Fibroblast of upper back skin (primary cell): Measurements from ENCODE around the gene RLF.
A peak's percentile ranks its signal among the peaks of the same experiment; 100 is the strongest.

Experiments
- DNase-seq: peaks from one replicate; pipeline ENCODE4 v3.0.0-alpha.2; 2013

RLF gene, protein sequence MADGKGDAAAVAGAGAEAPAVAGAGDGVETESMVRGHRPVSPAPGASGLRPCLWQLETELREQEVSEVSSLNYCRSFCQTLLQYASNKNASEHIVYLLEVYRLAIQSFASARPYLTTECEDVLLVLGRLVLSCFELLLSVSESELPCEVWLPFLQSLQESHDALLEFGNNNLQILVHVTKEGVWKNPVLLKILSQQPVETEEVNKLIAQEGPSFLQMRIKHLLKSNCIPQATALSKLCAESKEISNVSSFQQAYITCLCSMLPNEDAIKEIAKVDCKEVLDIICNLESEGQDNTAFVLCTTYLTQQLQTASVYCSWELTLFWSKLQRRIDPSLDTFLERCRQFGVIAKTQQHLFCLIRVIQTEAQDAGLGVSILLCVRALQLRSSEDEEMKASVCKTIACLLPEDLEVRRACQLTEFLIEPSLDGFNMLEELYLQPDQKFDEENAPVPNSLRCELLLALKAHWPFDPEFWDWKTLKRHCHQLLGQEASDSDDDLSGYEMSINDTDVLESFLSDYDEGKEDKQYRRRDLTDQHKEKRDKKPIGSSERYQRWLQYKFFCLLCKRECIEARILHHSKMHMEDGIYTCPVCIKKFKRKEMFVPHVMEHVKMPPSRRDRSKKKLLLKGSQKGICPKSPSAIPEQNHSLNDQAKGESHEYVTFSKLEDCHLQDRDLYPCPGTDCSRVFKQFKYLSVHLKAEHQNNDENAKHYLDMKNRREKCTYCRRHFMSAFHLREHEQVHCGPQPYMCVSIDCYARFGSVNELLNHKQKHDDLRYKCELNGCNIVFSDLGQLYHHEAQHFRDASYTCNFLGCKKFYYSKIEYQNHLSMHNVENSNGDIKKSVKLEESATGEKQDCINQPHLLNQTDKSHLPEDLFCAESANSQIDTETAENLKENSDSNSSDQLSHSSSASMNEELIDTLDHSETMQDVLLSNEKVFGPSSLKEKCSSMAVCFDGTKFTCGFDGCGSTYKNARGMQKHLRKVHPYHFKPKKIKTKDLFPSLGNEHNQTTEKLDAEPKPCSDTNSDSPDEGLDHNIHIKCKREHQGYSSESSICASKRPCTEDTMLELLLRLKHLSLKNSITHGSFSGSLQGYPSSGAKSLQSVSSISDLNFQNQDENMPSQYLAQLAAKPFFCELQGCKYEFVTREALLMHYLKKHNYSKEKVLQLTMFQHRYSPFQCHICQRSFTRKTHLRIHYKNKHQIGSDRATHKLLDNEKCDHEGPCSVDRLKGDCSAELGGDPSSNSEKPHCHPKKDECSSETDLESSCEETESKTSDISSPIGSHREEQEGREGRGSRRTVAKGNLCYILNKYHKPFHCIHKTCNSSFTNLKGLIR (N-terminal part only)

GRCh38 chr1:40161125-40161887, at the start of gene RLF:
TSS of gene RLF (plus strand) at chr1:40161387. CDS start at chr1:40161400, 13 bp downstream.
- peak; percentile 94 for DNase-seq

DNA sequence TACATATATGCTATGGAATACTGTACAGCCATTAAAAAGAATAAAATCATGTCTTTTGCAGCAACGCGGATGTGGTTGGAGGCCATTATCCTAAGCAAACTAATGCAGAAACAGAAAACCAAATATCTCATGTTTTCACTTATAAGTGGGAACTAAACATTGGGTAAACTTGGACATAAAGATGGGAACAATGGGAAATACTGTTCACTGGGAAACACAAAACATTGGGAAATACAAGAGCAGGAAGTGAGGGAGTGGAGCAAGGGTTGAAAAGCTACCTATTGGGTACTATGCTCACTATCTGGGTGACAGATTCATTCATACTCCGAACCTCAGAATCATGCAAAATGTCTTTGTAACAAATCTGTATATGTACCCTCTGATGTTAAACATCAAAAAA, 46.8 kb upstream of the RLF start:
- no peak for DNase-seq

DNA sequence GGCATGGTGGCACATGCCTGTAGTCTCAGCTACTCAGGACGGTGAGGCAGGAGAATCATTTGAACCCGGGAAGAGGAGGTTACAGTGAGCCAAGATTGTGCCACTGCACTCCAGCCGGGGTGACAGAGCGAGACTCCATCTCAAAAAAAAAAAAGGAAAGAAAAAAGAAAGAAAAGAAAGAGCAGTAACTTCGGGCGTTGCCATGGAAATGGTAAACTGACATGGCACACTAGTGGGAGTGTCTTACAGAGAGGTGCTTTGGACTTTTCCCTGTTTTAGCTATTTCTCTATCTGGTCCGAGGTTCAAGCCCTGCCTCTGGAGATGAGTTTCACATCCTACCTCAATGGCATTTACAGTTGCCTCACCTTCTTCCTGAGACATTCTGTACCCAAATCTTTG, 41.1 kb upstream of the RLF start:
- DNase-seq, result no peak

GRCh38 chr1:40122855-40123254, 38.3 kb upstream of the RLF start:
- no peak for DNase-seq

DNA sequence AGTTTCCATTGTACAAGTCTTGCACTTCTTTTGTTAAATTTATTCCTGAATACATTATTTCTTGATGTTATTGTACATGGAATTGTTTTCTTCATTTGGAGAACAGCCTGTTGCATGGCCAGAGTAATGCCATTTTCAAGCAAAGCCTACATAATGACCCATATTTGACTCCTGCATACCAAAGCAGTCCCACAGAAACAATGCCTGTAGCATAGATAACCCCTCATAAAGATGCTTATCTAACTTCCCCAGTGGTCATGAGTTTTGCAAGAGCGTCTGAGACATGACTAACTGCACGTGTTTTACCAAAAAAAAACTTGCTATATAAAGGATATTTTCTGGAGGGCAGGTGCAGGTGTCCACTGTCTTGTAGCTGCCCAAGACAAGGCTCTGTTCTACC, 30.3 kb upstream of the RLF start:
- no peak for DNase-seq

DNA sequence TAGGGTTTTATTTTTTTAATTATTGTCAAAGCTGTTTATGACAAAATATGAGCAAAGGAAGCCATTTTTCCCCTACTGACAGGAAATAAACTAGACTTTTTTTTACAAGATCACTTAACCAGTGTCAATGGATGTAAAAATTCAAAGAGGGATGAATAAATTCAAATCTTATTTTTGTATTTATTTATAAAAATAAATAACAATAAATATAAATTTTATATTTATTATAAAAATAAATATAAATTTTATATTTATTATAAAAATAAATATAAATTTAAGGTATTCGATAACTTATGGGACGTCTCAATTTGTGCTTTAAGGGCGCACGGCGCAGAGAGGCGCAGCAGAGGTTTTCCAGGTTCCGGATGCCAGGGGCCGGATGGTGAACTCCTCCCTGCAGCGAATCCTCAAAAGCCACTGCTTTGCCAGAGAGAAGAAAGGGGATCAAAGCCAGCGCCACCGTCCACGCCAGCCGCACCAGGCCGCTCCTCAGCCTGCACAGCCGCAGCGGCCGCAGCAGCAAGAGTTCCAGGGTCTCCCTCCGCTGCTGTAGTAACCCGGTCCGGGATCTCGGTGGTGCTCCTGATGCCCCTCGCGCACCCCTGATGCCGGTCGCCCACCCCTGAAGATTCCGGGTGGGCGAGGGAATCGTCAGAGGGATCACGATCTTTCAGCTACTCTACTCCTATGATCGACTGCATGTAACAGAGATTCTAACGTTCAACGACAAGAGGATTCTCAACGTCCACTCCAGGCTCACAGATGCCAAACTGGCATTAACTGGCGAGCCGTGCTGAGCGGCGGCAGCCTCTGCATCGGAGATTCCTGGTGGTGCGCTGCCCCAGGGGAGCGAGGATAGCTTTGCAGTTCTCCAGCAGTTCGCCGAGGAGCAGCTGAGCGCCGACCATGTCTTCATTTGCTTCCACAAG, 28.5 kb upstream of the RLF start:
- peak; percentile 20 for DNase-seq

GRCh38 chr1:40133312-40133665, 27.9 kb upstream of the RLF start:
- no peak for DNase-seq

DNA sequence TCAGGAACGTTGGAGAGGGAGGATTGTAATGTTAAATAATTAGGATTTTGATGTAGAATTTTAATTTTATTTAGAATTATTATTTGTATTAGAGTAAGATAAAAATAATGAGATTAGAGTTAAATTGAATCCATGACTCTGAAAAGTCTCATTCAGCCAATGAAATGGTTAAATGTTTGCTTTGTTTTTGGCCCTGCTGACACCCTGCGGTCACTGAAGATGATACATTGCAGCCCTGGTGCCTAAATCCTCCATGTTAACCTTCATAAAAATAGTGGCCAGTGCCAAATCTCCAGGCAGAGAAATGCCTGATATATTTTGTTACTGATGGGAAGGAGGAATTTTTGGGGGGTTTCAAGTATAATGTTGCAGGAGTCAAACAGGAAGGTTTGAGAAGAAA, 27.3 kb upstream of the RLF start:
- DNase-seq, result no peak

GRCh38 chr1:40140211-40140973, 20.8 kb upstream of the RLF start:
- DNase-seq, result peak; percentile 31

GRCh38 chr1:40141878-40142535, 19.2 kb upstream of the RLF start:
- DNase-seq, result no peak

DNA sequence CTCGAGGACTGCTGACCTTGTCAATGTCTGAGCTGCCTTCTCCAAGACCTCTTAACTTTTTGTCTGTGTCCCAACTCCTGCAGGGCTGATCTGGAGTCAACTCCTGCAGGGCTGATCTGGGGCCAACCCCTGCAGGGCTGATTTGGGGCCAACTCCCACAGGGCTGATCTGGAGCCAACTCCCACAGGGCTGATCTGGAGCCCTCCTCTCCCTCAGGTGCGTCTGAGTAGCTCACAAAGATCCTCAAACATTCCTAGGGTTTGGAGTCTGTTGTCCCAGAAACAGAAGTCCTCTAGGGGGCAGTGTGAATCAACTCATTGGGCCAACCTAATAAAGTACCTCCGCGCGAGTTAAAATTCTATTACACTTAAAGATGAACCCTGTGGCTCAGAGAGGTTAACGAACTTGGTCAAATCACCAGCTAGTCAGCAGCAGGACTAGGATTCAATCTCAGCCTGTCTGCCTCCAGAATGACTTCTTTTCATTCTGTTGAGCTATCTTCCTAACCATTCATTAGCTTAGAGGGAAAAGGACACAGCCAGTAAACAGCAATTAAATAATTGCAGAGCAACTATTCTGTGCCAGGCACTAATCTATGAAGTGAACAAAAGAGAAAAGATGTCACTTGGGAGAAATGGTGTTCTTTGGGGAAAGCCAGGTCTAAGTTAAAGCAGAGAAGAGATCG, 17.2 kb upstream of the RLF start:
- DNase-seq, result peak; percentile 64

- no peak for DNase-seq
Measured at GRCh38 chr1:40151457-40152079, 9.6 kb upstream of the RLF start.

DNA sequence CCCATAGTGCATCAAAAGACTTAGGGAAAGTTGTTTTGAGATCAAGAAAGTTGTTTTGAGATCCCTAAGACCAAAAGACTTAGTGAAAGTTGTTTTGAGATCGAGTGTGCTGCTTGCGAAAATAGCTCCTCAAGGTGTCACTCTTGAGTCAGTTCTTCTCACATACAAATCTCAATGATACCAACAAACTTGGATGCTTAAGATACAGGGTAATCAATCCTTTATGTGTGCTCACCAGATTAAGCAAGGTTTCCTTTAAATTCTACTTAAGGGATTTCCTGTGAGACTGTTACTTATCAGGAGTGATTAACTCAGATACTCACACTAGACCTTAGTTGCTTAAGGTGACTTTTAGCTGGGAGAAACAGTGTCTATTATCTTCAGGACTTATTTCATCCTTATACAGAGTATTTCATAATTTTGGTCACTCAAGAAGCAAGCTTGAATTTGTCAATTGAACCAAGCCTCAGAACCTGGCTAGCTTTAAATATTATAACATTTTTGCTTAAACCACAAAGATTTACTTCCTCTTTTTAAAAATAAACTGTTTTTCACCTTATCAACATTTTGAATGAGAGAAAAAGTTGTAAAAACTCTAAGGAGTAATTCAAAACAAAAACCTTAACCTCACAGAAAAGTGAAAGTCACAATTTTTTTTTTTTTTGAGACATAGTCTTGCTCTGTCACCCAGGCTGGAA, 8.0 kb upstream of the RLF start:
- peak; percentile 54 for DNase-seq

GRCh38 chr1:40155135-40155534, 6.1 kb upstream of the RLF start:
- no peak for DNase-seq

DNA sequence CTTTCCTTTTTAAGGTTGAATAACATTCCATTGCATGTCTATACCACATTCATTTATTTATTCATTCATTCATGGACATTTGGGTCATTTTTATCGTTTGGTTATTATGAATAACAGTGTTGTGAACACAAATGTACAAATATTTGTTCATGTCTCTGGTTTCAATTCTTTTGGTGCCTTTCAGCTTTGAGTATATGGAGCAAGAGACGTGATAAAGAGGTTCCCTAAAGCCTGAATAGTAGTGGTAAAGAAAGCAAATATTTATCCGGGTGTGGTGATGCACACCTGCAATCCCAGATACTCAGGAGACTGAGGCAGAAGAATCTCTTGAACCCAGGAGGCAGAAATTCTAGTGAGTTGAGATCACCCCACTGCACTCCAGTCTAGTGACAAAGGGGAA, 5.3 kb upstream of the RLF start:
- DNase-seq, result no peak

DNA sequence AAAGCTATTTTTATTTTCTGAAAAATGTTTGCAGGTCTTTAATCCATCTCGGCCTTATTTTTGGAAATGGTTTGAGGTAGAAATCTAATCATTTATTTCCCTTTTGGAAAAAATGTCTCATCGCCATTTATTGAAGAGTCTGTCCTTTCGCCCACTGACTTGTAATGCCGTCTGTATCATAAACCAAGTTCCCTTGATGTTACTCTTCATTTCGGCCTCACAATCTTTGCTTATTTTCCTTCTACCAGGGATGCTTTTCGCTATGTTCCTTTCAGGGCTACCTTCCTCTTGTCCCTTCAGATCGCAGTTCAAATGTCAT, 422 bp upstream of the RLF start:
- no peak for DNase-seq

DNA sequence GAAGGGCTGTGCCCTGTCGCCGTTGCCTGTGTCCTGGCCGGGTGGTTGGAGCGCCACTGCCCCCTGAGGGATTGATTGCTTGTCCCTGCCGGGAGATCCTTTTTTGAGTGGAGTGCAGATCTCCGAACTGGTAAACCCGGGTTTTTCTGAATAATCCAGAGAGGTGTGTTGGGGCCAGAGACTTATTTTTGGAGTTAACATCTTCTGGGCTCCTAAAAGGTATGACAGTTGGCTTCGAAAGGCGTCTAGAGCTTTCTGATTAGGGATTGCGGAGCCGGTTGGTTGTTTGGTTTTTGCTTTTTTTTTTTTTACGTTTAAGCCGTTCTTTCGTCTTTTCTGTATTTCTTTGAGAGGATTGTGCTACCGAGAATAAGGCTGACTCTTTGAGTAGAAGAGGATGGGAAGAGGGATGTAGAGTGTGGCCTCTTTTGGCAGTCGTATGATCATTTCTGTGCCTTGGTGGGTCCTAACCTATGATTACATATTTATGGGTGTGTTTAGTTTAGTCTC, 756 bp downstream of the RLF start:
- peak; percentile 4 for DNase-seq
